T1000 (cell line): ENCODE results near the gene GPT2.

ENCODE experiments used
- DNase-seq: peaks from one replicate; lab custom pipeline; 2025; ENCODE audit warnings: mixed read lengths; lab: John Stamatoyannopoulos, UW

Gene GPT2

GRCh38 chr16:46896314-46896968 is 12.3 kb downstream of the GPT2 start:
- DNase-seq = no peak

GRCh38 chr16:46897471-46897870 is 13.3 kb downstream of the GPT2 start:
- no peak for DNase-seq

DNA sequence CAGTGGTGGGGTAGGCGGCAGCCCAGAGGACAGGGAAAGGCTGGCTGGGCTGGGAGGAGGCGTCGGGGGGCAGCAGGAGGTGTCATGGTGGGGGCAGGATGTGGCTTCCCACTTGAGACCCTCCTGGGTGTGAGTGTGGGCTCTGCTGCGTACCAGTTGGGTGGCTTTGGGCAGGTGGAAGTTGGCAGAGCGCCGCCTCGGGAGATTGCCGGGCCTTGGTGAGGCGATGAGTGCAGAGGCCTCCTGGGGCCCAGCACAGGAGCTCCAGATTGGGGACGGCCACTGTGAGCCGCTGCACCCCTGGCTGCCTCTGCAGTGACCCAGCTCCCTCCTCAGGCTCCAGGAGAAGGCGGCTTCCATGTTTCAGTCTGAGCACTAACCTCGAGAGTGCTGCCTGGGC is 13.8 kb downstream of the GPT2 start:
- DNase-seq = no peak

GRCh38 chr16:46899443-46900143 is 15.4 kb downstream of the GPT2 start:
- no peak for DNase-seq

DNA sequence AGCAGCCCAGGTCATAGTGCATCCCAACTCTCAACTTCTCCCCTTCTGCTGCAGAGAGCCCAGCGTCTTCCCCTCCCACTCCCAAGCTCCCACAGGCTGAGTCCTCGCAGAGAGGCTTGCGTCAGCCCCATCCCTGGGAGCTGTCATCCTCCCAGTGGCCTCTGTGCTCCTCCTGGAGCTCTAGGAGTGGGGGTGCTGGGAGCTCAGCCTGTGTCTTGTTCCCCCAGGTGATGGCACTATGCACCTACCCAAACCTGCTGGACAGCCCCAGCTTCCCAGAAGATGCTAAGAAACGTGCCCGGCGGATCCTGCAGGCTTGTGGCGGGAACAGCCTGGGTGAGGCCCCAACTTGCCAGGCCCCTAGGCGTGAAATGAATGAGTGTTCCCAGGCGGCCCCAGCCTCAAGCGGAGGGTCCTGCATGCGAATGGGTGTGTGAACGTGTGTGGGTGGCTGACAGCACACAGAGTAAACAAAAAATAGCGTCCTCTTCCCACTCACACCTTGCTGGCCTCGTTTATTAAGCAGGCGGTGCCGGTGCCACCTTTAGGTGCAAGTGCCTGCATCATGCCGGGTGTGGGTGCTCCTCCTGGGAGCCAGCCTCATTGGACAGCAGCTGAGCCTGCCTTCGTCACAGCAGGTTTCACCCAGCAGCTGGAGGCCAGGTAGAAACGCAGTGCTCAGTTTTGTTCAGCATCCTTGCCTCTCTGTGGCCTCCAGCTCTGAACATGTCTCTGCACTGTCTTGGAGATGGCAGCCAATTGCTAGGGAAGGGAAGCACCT is 16.5 kb downstream of the GPT2 start:
- DNase-seq = no peak

- DNase-seq = no peak
These were observed 17.5 kb downstream of the GPT2 start for GRCh38 chr16:46901709-46902108.

DNA sequence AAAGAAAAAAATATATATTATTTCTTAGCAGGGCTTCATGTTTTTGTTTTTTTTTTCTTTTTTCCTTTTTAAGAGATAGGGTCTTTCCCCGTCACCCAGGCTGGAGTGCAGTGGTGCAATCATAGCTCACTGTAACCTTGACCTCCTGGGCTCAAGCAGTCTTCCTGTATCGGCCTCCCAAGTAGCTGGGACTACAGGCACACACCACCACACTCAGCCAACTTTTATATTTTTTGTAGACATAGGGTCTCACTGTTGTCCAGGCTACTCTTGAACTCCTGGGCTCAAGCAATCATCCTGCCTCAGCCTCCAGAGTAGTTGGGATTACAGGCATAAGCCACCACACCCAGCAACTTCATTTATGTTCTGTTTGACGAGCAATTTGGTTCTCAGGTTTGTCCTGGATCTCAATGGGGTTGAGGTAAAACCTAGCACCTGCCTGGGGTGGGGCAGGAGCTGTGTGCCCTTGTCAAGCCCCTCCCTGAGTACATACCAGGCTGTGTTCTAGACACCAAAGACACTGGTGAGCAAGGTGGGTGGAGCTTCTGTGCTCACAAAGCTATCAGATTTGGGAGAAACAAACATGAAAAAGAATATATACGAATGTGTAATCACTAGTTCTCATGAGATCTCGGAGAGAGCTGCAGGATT is 19.2 kb downstream of the GPT2 start:
- DNase-seq = no peak

DNA sequence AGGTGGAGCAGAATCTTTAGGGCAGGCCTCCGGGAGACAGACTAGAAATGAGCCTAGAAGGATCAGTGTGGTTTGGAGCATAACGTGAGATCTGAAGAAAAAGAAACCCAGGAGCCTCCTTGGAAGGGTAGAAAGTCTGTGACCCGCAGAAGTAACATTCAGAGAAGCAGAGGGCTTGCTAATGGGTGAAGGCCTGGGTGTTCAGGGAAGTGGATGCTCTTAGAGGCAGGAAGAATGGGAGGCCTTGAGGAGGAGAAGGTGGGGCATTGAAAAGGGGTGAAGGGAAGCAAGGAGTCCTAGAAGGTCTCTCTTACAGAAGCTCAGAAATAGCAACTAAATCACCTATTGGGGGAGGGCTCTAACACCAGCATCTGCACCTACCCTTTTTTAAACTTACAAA is 20.3 kb downstream of the GPT2 start:
- no peak for DNase-seq

DNA sequence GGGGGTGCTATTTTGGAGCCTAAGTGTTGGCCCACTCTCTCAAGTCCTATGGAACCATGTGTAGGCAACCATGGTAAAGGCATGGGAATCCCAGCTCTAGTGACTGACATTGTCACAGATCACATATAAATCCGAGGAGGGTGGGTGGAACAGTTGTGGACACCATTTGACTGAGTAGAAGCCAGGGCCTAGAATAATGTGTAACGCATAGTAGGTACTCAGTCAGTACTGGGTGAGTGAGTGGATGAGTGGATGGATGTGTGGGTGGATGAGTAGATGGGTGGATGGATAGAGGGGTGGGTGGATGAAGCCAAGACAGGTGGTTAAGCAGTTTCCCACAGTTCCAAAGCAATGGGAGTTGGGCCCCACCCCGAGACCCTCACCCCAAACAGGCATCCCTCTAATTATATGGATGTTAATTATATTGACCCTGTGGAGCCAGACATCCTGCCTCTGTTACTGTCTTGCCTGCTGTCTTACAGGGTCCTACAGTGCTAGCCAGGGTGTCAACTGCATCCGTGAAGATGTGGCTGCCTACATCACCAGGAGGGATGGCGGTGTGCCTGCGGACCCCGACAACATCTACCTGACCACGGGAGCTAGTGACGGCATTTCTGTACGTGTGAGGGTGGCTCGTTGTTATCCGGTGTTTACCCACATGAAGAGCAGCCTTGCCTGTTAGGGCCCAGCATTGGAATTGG is 22.3 kb downstream of the GPT2 start:
- DNase-seq = no peak

- DNase-seq = no peak
These were observed 23.1 kb downstream of the GPT2 start for GRCh38 chr16:46907061-46907774.

- DNase-seq = no peak
These were observed 24.6 kb downstream of the GPT2 start for GRCh38 chr16:46908540-46909372.

DNA sequence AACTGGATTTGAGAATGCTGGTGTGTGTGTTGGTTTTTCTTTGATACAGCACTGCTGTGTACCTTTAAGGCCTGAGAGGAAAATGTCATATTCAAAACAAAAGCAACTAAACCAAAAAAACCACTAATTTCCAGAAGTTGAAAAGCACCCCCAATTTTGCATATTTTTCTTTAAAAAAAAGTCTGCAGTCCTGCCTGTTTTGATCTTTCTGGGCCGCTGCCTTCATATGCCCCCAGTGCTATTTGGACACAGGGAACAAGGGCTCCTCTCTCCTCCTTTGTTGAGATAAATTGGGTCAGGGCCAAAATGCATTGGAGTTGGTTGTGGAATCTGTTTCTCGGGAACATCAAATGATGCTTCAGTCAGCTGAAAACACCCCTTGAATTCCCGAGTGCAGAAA is 26.9 kb downstream of the GPT2 start:
- DNase-seq = no peak

DNA sequence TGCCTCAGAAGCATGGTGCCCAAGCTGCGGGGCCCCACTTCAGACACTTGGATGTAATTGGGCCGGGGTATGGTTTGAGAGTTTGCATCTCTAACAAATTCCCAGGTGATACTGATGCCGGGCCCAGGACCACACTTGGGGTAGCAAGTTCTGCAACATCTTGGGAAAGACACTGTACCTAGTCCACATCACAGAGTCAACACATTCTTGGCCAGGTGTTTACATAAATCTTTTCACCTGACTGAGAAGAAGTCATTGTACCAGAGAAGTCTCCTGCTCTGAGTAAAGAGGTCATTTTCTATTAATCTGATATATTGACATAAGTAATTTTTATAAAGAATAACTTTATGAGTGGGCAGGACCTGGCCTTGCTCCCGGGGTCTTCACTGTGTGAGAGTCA is 27.5 kb downstream of the GPT2 start:
- DNase-seq = no peak

- DNase-seq = no peak
These were observed 30.5 kb downstream of the GPT2 start for GRCh38 chr16:46914556-46915201.

DNA sequence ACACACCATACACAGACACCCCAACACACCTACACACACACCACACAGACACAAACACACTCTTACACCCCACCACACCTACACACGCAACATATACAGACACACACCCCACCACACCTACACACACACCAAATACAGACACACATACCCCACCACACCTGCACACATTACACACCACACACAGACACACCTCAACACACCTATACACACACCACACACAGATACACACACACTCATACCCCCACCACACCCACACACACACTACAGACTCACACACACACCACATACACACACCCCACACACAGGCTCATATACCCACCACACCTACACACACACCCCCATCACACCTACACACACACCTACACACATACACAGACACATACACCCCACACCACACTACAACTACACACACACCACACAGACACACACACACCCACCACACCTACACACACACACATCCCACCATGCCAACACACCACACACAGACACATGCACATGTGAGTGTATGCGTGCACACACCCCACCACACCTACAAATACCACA is 31.4 kb downstream of the GPT2 start:
- no peak for DNase-seq

DNA sequence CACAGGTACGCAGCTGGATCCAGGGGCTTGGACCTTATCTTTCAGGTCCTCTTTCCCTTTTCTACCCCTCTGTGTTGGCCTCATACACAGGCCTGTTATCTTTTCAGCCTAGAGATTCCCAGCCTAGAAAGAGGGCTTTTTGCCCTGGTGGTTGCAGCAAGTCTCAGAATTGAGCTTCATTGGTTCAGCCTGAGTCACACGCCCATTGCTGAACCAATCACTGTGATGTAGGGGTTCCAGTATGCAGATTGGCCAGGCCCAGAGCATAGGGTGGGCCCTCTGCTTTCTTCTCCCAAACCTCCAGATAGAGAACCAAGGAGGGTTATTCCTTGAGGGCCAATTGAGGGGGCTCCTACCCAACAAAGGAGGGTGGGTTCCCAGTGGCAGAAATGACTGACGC is 32.8 kb downstream of the GPT2 start:
- no peak for DNase-seq

DNA sequence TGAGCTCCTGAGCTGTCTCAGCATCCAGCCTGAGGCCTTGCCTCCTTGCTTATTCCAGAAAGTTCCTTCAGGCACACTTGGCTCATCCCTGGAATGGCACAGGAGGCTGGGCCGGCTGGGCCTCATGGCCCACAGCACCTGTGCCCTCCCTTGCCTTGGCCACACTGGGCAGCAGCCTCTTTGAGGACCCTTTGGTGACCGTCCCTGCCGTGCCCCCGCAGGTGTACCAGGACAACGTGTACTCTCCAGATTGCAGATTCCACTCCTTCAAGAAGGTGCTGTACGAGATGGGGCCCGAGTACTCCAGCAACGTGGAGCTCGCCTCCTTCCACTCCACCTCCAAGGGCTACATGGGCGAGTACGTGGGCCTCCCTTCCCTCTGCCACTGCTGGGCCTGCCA is 34.2 kb downstream of the GPT2 start:
- DNase-seq = no peak

DNA sequence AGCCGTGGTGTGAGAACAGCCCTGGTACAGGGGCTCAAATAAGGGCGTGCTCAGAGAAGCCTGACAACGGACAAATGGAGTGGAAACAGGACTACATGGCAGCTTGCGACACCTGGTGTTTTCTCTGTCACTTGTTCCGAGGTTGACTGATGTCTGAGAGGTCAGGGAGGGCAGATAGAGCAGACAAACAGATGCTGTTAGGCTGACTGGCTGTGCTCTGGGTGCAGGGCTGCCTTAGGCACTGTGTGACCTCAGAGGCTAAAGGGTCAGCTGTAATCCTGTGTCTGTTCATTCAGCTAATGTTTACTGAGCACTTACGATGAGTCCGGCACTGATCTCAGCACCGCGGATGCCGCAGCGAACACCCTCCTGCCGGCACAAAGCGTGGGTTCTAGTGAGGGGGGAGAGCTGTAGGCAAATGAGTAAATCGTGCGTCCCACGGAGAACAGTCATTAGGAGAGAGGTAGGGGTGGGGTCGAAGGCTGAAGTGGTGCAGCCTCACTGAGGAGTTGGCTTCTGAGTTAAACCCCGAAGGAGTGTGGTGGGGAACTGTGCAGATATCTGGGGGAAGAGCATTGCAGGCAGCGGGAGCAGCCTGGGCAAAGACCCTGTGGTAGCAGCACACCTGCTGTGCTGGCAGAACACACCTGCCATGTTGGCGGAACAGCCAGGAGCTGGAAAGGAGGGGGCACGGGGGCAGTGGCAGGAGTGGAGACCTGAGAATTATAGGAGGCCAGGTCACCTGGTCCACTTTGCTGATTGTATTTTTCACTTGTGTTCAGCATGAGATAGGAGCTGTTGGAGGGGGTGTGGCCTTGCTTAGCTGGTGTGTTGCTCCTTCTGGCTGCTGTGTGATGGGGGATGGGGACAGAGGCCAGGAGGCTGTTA is 35.0 kb downstream of the GPT2 start:
- no peak for DNase-seq
